Body of pancreas (tissue), 4 donors: ENCODE data around the gene VARS1. TPM values are rescaled to one million over a fixed set of nuclear protein-coding genes. Genes with fewer than 3 reads are reported as not detected.

ENCODE experiments used
- ATAC-seq: fragments of 150-250 bp; one replicate; pipeline ENCODE4 v1.9.1; 2016
- DNase-seq, 4 donors: peaks; one replicate each; pipeline ENCODE4 v3.0.0-alpha.2; 2019
- H3K27ac ChIP-seq, 4 donors: fragments of 200-600 bp; sonication (generic); 1 replicate in 3 of 4; 2 replicates in 1 of 4; pipeline versions ENCODE4 v1.5.1 to v1.6.1; 2016 to 2019; ENCODE audit warnings: mild to moderate bottlenecking in 1 of 4, mixed read lengths in 1 of 4, moderate library complexity in 1 of 4
- H3K27me3 ChIP-seq, 2 donors: fragments of 200-600 bp; sonication (generic); one replicate each; pipeline ENCODE4 v1.6.0; 2016; ENCODE audit warnings: mild to moderate bottlenecking in 1 of 2
- H3K36me3 ChIP-seq, 2 donors: fragments of 200-600 bp; sonication (generic); replicated peaks in 1 of 2; 2 replicates each; pipeline ENCODE4 v1.5.1; 2016; ENCODE audit warnings: low read depth in 2 of 2; ENCODE audit not compliant: insufficient read depth in 1 of 2
- H3K4me1 ChIP-seq: fragments of 200-600 bp; sonication (generic); one replicate; pipeline ENCODE4 v1.6.0; 2016
- H3K4me3 ChIP-seq, 2 donors: fragments of 200-600 bp; sonication (generic); 1 replicate in 1 of 2; 2 replicates in 1 of 2; pipeline ENCODE4 v1.5.1; 2016 to 2019
- H3K9me3 ChIP-seq, 3 donors: fragments of 200-600 bp; sonication (generic); 1 replicate in 2 of 3; 2 replicates in 1 of 3; pipeline ENCODE4 v1.5.1; 2016
- POLR2A ChIP-seq, 3 donors: fragments of 450-650 bp; IDR thresholded peaks; one replicate each; pipeline ENCODE4 v1.6.1; 2016; ENCODE audit warnings: antibody characterized with exemption in 3 of 3, mild to moderate bottlenecking in 2 of 3
- WGBS, 2 donors: methylation state at CpG; one replicate each; pipeline ENCODE4 v1.1.5; 2017; 5-methylcytosine and 5-hydroxymethylcytosine counted together
- intact Hi-C: fragments of 100-400 bp; cut with DNase I; formaldehyde crosslinking; loops from one replicate; pipeline ENCODE4 v1.15.1; 2023
- total RNA-seq, 2 donors: library from RNA; depleted of rRNA; stranded (reverse); fragments of >200 nt; gene quantifications; one replicate each; pipeline ENCODE4 v1.1.0, GENCODE V29; 2016
- TF ChIP-seq, protein P1 (sequence below), 7 experiments: fragments of 450-650 bp in 4 of 7; fragments of 200-600 bp in 3 of 7; sonication (generic) in 3 of 7; IDR thresholded peaks; one replicate each; pipeline ENCODE4 v1.5.1; 2016 to 2019; ENCODE audit warnings: antibody characterized with exemption in 7 of 7

The VARS1 gene
- total RNA-seq, 2 donors from 2014 or later: 39.2 to 67.6 TPM

DNA sequence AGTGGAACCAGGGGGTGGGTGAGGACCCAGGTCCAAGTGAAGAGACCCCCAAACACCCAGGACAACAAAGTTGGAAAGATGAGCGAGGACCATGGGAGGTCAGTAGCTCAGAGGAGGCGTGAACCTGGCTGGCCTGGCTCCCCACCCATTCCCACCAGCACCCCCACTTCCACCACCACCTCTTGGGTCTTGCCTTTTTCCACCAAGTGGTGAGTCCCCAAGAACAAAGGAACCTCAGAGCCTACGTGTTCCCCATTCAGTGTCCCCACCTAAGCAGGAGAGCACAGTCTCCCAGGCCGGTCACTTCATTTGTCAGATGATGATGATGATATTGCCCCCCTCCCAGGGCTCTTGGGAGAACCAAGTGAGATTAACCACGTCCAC, 17.9 kb downstream of the VARS1 start:
- WGBS, 2 donors: 87 to 92% methylated on average over 5 of the region's 5 CpGs
- H3K36me3 ChIP-seq: peaks cover 4 to 30% of the 10 kb centered on the region in 2 donors
- ATAC-seq: no peak
- H3K4me1 ChIP-seq: peaks cover 23% of the 10 kb centered on the region
- TF ChIP-seq, protein P1, sequence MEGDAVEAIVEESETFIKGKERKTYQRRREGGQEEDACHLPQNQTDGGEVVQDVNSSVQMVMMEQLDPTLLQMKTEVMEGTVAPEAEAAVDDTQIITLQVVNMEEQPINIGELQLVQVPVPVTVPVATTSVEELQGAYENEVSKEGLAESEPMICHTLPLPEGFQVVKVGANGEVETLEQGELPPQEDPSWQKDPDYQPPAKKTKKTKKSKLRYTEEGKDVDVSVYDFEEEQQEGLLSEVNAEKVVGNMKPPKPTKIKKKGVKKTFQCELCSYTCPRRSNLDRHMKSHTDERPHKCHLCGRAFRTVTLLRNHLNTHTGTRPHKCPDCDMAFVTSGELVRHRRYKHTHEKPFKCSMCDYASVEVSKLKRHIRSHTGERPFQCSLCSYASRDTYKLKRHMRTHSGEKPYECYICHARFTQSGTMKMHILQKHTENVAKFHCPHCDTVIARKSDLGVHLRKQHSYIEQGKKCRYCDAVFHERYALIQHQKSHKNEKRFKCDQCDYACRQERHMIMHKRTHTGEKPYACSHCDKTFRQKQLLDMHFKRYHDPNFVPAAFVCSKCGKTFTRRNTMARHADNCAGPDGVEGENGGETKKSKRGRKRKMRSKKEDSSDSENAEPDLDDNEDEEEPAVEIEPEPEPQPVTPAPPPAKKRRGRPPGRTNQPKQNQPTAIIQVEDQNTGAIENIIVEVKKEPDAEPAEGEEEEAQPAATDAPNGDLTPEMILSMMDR (IDR thresholded peaks at IDR 0.05): no peak
- no peak for TF ChIP-seq POLR2A (IDR thresholded peaks at IDR 0.05)
- no peak overlapping the region for H3K4me3 ChIP-seq
- DNase-seq: no peak
- no peaks in the 10 kb centered on the region for H3K9me3 ChIP-seq
- intact Hi-C loops: no loop called here
- no peaks in the 10 kb centered on the region for H3K27me3 ChIP-seq
- peak overlapping the region; percentile 58 to 83 (median 76) for H3K27ac ChIP-seq

DNA sequence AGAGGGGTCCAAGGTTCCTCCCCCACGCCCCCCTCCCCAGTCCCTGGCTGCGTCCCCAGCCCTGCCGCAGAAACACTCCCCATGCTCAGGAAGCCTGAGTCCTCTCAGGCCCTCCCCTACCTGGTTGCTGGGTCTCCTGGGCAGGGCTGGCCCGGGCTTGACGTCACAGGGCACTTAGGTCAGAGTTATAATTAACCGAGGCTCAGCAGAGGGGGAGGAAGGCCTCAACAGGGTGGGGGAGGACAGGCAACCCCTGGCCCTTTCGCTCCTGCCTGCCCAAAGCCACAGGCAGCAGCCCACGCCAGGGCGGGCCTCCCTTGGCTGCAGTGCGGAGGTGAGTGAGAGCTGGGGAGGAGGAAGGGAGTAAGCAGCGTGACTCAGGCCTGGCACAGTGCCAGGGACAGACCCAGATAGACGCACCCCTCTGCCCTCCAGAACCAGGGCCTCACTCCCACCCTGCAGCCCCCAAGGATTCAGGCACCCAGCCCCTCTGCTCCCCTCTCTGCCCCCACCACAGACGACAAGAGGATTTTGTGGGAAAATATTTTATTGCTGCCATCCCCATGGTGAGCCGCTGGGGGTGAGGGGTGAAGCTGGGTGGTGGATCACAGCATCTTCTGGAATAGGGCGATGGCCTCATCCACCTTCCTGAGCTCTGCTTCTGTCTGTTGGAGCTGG, 18.4 kb downstream of the VARS1 start, which contains the start of gene VWA7:
VWA7 (minus strand) TSS at position 340 of the 678 bp plus-strand sequence. CDS start 549 bp downstream, outside the sequence.
- Histone ChIP-seq H3K9me3 (no peaks in the 10 kb centered on the region), H3K4me3 (no peak within 1 kb of the TSS), H3K27ac (peak within 1 kb of the TSS; percentile 58 to 83 (median 76)), H3K36me3 (peaks cover 4 to 25% of the 10 kb centered on the region in 2 donors), H3K27me3 (no peaks in the 10 kb centered on the region), H3K4me1 (peaks cover 23% of the 10 kb centered on the region)
- 11 to 53% methylated on average over 3 to 14 of the region's 15 CpGs for WGBS, 2 donors
- intact Hi-C loops: no loop called here
- DNase-seq: peak; percentile 75 to 89 (median 82)
- peak; percentile 35 to 62 (median 56) for TF ChIP-seq POLR2A (IDR thresholded peaks at IDR 0.05)
- TF ChIP-seq, protein P1 (IDR thresholded peaks at IDR 0.05): peak in 1 of 7 experiments; percentile 6
- ATAC-seq: peak; percentile 83

DNA sequence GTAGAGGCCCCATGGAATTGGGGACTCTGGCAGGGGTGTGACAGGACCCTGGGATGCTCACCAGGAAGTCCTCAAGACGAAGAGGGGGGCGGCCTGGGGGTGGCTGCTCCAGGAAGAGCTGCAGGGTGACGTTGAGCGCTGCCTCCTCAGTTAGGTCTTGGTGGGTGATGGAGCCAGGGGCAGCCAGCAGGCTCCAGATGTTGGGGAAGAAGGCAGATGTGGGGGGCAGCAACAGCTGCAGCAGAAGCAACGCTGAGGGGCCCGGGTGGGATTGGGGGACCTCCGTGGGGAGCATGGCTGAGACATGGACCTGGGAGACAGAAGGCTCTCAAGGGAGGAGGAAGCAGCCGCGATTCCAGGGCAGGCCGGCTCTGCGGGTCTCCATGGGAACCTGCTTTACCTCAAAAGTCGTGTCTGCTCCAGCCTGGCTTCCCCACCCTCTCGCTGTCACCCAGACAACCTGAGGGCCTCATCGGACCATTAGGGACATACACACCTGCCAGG, 19.0 kb downstream of the VARS1 start:
- no peak for DNase-seq
- H3K9me3 ChIP-seq: no peaks in the 10 kb centered on the region
- intact Hi-C loops: no loop called here
- 23 to 70% methylated on average over 6 to 14 of the region's 14 CpGs for WGBS, 2 donors
- H3K36me3 ChIP-seq: peaks cover 4 to 21% of the 10 kb centered on the region in 2 donors
- H3K4me3 ChIP-seq: no peak overlapping the region
- no peak for TF ChIP-seq POLR2A (IDR thresholded peaks at IDR 0.05)
- TF ChIP-seq, protein P1 (IDR thresholded peaks at IDR 0.05): no peak
- peak; percentile 30 for ATAC-seq
- no peaks in the 10 kb centered on the region for H3K27me3 ChIP-seq
- peaks cover 23% of the 10 kb centered on the region for H3K4me1 ChIP-seq
- H3K27ac ChIP-seq: peak overlapping the region; percentile 58 to 83 (median 76)

DNA sequence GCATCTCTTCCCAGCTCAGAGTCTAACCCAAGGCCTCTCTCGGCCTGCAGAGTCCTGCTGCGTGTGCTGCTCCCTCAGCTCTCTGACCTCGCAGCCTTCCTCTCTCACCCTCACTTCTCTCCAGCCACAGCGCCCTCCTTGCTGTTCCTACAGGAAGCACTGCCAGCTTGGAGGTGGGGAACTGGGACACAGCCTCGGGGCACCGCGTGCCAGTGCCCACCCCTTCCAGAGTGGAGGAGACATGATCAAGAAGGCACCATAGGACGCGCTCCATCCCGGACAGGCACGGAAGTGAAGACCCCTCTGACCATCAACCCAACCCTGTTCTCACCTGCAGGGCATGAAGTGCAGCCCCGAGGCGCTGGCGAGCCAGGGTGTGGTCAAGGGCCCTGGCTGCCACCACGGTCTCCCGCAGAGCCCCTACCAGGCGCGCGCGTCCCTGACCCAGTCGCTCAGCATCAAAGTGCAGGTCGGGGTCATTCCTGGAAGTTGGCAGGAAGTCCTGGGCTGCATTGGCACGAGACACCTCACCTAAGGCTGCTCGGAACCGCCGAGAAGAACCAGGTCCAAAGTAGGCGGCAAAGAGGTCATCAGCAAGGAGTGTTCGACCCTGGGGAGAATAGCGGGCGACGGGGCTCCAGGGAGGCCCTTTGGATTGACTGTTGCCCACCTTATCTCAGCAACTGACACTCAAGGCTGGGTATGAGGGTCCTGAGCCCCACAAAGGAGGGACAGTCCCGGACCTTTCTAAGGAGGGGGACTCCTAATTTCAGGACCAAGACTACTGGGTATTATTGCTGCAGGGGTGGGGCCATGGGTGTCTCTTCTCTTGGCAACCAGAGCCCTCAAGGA, 19.7 kb downstream of the VARS1 start:
- WGBS, 2 donors: 77 to 88% methylated on average over 14 to 28 of the region's 32 CpGs
- DNase-seq: no peak
- Histone ChIP-seq H3K4me1 (peaks cover 23% of the 10 kb centered on the region), H3K36me3 (peaks cover 4 to 15% of the 10 kb centered on the region in 2 donors), H3K27me3 (no peaks in the 10 kb centered on the region), H3K27ac (peak overlapping the region in 1 of 4 donors; percentile 83), H3K4me3 (no peak overlapping the region), H3K9me3 (no peaks in the 10 kb centered on the region)
- TF ChIP-seq, protein P1 (IDR thresholded peaks at IDR 0.05): no peak
- TF ChIP-seq POLR2A (IDR thresholded peaks at IDR 0.05): no peak
- intact Hi-C loops: no loop called here
- no peak for ATAC-seq
